ENCODE measurements around the gene ITCH. TPM values are rescaled to one million over a fixed set of nuclear protein-coding genes. Genes with fewer than 3 reads are reported as not detected.
A peak's percentile ranks its signal among the peaks of the same experiment; 100 is the strongest.
"Not testable (repeated sequence)": the region's sequence is repeated elsewhere in the genome, so short reads cannot be mapped to it uniquely, and the experiment has no call there.

Gene ITCH
- total and polyA plus RNA-seq, 12 donors = 6.7 to 47.5 (median 39.1) TPM

- DNase-seq (no peak), ATAC-seq (no peak)
- intact Hi-C loops (cut with DNase I) = no loop called here
- 49 to 57% methylated on average over 2 of the region's 2 CpGs for WGBS, 2 donors
- peak overlapping the region in 4 of 10 donors; percentile 12 to 53 (median 34) for H3K27ac ChIP-seq
- no peaks in the 10 kb centered on the region for H3K27me3 ChIP-seq
- peaks cover 0 to 94% (median 12%) of the 10 kb centered on the region in 9 donors for H3K36me3 ChIP-seq
- peaks cover 0 to 34% (median 14%) of the 10 kb centered on the region in 9 donors for H3K4me1 ChIP-seq
- H3K4me3 ChIP-seq = no peak overlapping the region
- no peaks in the 10 kb centered on the region for H3K9me3 ChIP-seq
- TF ChIP-seq, protein P1, sequence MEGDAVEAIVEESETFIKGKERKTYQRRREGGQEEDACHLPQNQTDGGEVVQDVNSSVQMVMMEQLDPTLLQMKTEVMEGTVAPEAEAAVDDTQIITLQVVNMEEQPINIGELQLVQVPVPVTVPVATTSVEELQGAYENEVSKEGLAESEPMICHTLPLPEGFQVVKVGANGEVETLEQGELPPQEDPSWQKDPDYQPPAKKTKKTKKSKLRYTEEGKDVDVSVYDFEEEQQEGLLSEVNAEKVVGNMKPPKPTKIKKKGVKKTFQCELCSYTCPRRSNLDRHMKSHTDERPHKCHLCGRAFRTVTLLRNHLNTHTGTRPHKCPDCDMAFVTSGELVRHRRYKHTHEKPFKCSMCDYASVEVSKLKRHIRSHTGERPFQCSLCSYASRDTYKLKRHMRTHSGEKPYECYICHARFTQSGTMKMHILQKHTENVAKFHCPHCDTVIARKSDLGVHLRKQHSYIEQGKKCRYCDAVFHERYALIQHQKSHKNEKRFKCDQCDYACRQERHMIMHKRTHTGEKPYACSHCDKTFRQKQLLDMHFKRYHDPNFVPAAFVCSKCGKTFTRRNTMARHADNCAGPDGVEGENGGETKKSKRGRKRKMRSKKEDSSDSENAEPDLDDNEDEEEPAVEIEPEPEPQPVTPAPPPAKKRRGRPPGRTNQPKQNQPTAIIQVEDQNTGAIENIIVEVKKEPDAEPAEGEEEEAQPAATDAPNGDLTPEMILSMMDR (IDR thresholded peaks at IDR 0.05) = no peak
Observed at GRCh38 chr20:34426026-34426425, 63.0 kb downstream of the ITCH start.

- Histone ChIP-seq H3K4me3 (no peak overlapping the region), H3K36me3 (peaks cover 0 to 82% (median 12%) of the 10 kb centered on the region in 9 donors), H3K27ac (no peak overlapping the region), H3K9me3 (no peaks in the 10 kb centered on the region), H3K4me1 (peaks cover 0 to 34% (median 14%) of the 10 kb centered on the region in 9 donors), H3K27me3 (no peaks in the 10 kb centered on the region)
- no peak for ATAC-seq
- intact Hi-C loops (cut with DNase I) = no loop called here
- TF ChIP-seq, protein P1 (IDR thresholded peaks at IDR 0.05) = no peak
- 34 to 43% methylated on average over 3 of the region's 3 CpGs for WGBS, 2 donors
- DNase-seq = no peak
Observed at GRCh38 chr20:34427331-34427730, 64.3 kb downstream of the ITCH start.

- ATAC-seq (no peak), DNase-seq (no peak)
- peaks cover 0 to 34% (median 14%) of the 10 kb centered on the region in 9 donors for H3K4me1 ChIP-seq
- no peaks in the 10 kb centered on the region for H3K9me3 ChIP-seq
- no peak overlapping the region for H3K27ac ChIP-seq
- TF ChIP-seq, protein P1 (IDR thresholded peaks at IDR 0.05) = no peak
- peaks cover 0 to 84% (median 12%) of the 10 kb centered on the region in 9 donors for H3K36me3 ChIP-seq
- H3K4me3 ChIP-seq = no peak overlapping the region
- intact Hi-C loops (cut with DNase I) = no loop called here
- no peaks in the 10 kb centered on the region for H3K27me3 ChIP-seq
Observed at GRCh38 chr20:34427784-34428183, 64.7 kb downstream of the ITCH start.

- H3K27me3 ChIP-seq = no peaks in the 10 kb centered on the region
- no peak overlapping the region for H3K4me3 ChIP-seq
- intact Hi-C loops (cut with DNase I) = no loop called here
- H3K9me3 ChIP-seq = no peaks in the 10 kb centered on the region
- no peak for DNase-seq
- peaks cover 0 to 60% (median 7%) of the 10 kb centered on the region in 9 donors for H3K36me3 ChIP-seq
- no peak for ATAC-seq
- WGBS, 2 donors = 95 to 100% methylated on average over 3 of the region's 3 CpGs
- H3K4me1 ChIP-seq = peaks cover 0 to 17% (median 9%) of the 10 kb centered on the region in 9 donors
- H3K27ac ChIP-seq = no peak overlapping the region
- TF ChIP-seq, protein P1 (IDR thresholded peaks at IDR 0.05) = no peak
Observed at GRCh38 chr20:34431168-34431567, 68.1 kb downstream of the ITCH start.

DNA sequence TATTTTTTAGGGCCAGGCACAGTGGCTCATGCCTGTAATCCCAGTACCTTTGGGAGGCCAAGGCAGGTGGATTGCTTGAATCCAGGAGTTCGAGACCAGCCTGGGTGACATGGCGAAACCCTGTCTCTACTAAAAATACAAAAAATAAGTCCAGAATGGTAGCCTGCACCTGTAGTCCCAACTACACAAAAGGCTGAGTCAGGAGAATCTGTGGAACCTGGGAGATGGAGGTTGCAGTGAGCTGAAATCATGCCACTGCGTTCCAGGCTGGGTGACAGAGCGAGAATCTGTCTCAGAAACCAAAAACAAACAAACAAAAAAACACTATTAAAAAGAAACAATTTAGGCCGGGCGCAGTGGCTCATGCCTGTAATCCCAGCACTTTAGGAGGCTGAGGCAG, 69.6 kb downstream of the ITCH start:
- DNase-seq; intact Hi-C loops (cut with DNase I); H3K9me3 ChIP-seq; H3K27me3 ChIP-seq; H3K4me3 ChIP-seq; ATAC-seq; H3K27ac ChIP-seq: not testable (repeated sequence)
- peaks cover 0 to 55% (median 4%) of the 10 kb centered on the region in 9 donors for H3K36me3 ChIP-seq
- WGBS, 2 donors = 98 to 99% methylated on average over 6 of the region's 6 CpGs
- H3K4me1 ChIP-seq = peaks cover 0 to 25% (median 19%) of the 10 kb centered on the region in 9 donors
